ENCODE results near the gene PMM2.

PMM2 gene

GRCh38 chr16:8808613-8809353, 11.1 kb downstream of the PMM2 start:
- Mint-ChIP-seq H3K27me3 (no peaks in the 10 kb centered on the region), H3K36me3 (ENCODE audit: insufficient read depth) (peaks cover 75% of the 10 kb centered on the region)
- DNase-seq (ENCODE audit: low spot score in 2 of 2) = no peak

GRCh38 chr16:8812162-8812843, 14.7 kb downstream of the PMM2 start:
- peaks cover 70% of the 10 kb centered on the region for H3K36me3 Mint-ChIP-seq (ENCODE audit: insufficient read depth)
- H3K4me3 Mint-ChIP-seq = no peak overlapping the region

More at GRCh38 chr16:8808613-8809353, 11.1 kb downstream of the PMM2 start:
- no peaks in the 10 kb centered on the region for H3K4me1 Mint-ChIP-seq
- H3K9me3 Mint-ChIP-seq = no peaks in the 10 kb centered on the region
- H3K4me3 Mint-ChIP-seq = no peak overlapping the region
- no peak overlapping the region for H3K27ac Mint-ChIP-seq (ENCODE audit: low read depth)
- no peak for ATAC-seq (replicated peaks; ENCODE audit: extremely low read depth, poor library complexity, severe bottlenecking)

GRCh38 chr16:8814095-8814806, 16.6 kb downstream of the PMM2 start:
- ATAC-seq (replicated peaks; ENCODE audit: extremely low read depth, poor library complexity, severe bottlenecking) (no peak), DNase-seq (ENCODE audit: low spot score in 2 of 2) (no peak)
- Mint-ChIP-seq H3K9me3 (no peaks in the 10 kb centered on the region), H3K27me3 (no peaks in the 10 kb centered on the region), H3K4me3 (no peak overlapping the region), H3K27ac (ENCODE audit: low read depth) (no peak overlapping the region), H3K4me1 (peaks cover 15% of the 10 kb centered on the region), H3K36me3 (ENCODE audit: insufficient read depth) (peaks cover 60% of the 10 kb centered on the region)

More at GRCh38 chr16:8812162-8812843, 14.7 kb downstream of the PMM2 start:
- Mint-ChIP-seq H3K4me1 (peaks cover 12% of the 10 kb centered on the region), H3K27ac (ENCODE audit: low read depth) (no peak overlapping the region), H3K27me3 (no peaks in the 10 kb centered on the region), H3K9me3 (no peaks in the 10 kb centered on the region)
- ATAC-seq (replicated peaks; ENCODE audit: extremely low read depth, poor library complexity, severe bottlenecking) (no peak), DNase-seq (ENCODE audit: low spot score in 2 of 2) (no peak)

GRCh38 chr16:8816967-8817655, 19.5 kb downstream of the PMM2 start:
- H3K27ac Mint-ChIP-seq (ENCODE audit: low read depth) = no peak overlapping the region
- no peak for DNase-seq (ENCODE audit: low spot score in 2 of 2)

GRCh38 chr16:8818504-8819270, 21.0 kb downstream of the PMM2 start:
- H3K27ac Mint-ChIP-seq (ENCODE audit: low read depth) = no peak overlapping the region
- H3K36me3 Mint-ChIP-seq (ENCODE audit: insufficient read depth) = peaks cover 33% of the 10 kb centered on the region
- H3K9me3 Mint-ChIP-seq = no peaks in the 10 kb centered on the region
- no peak overlapping the region for H3K4me3 Mint-ChIP-seq
- H3K27me3 Mint-ChIP-seq = no peaks in the 10 kb centered on the region
- DNase-seq (ENCODE audit: low spot score in 2 of 2) = no peak
- no peak for ATAC-seq (replicated peaks; ENCODE audit: extremely low read depth, poor library complexity, severe bottlenecking)
- peaks cover 27% of the 10 kb centered on the region for H3K4me1 Mint-ChIP-seq

More at GRCh38 chr16:8816967-8817655, 19.5 kb downstream of the PMM2 start:
- no peaks in the 10 kb centered on the region for H3K9me3 Mint-ChIP-seq
- H3K27me3 Mint-ChIP-seq = no peaks in the 10 kb centered on the region
- H3K36me3 Mint-ChIP-seq (ENCODE audit: insufficient read depth) = peaks cover 41% of the 10 kb centered on the region
- H3K4me3 Mint-ChIP-seq = no peak overlapping the region
- ATAC-seq (replicated peaks; ENCODE audit: extremely low read depth, poor library complexity, severe bottlenecking) = peak; percentile 79
- H3K4me1 Mint-ChIP-seq = peaks cover 20% of the 10 kb centered on the region

GRCh38 chr16:8819411-8820034, 21.9 kb downstream of the PMM2 start:
- Mint-ChIP-seq H3K36me3 (ENCODE audit: insufficient read depth) (peaks cover 28% of the 10 kb centered on the region), H3K27ac (ENCODE audit: low read depth) (no peak overlapping the region)

GRCh38 chr16:8822403-8822802, 24.8 kb downstream of the PMM2 start:
- ATAC-seq (replicated peaks; ENCODE audit: extremely low read depth, poor library complexity, severe bottlenecking) = no peak
- no peak overlapping the region for H3K27ac Mint-ChIP-seq (ENCODE audit: low read depth)
- no peaks in the 10 kb centered on the region for H3K9me3 Mint-ChIP-seq
- no peak overlapping the region for H3K4me3 Mint-ChIP-seq
- H3K4me1 Mint-ChIP-seq = peaks cover 14% of the 10 kb centered on the region
- peaks cover 19% of the 10 kb centered on the region for H3K36me3 Mint-ChIP-seq (ENCODE audit: insufficient read depth)
- DNase-seq (ENCODE audit: low spot score in 2 of 2) = no peak
- H3K27me3 Mint-ChIP-seq = no peaks in the 10 kb centered on the region

More at GRCh38 chr16:8819411-8820034, 21.9 kb downstream of the PMM2 start:
- Mint-ChIP-seq H3K4me3 (no peak overlapping the region), H3K27me3 (no peaks in the 10 kb centered on the region), H3K4me1 (peaks cover 27% of the 10 kb centered on the region), H3K9me3 (no peaks in the 10 kb centered on the region)
- no peak for ATAC-seq (replicated peaks; ENCODE audit: extremely low read depth, poor library complexity, severe bottlenecking)
- no peak for DNase-seq (ENCODE audit: low spot score in 2 of 2)

- no peaks in the 10 kb centered on the region for H3K27me3 Mint-ChIP-seq
- DNase-seq (ENCODE audit: low spot score in 2 of 2) = no peak
- no peaks in the 10 kb centered on the region for H3K9me3 Mint-ChIP-seq
- H3K27ac Mint-ChIP-seq (ENCODE audit: low read depth) = no peak overlapping the region
- H3K4me1 Mint-ChIP-seq = peaks cover 12% of the 10 kb centered on the region
- ATAC-seq (replicated peaks; ENCODE audit: extremely low read depth, poor library complexity, severe bottlenecking) = no peak
- H3K36me3 Mint-ChIP-seq (ENCODE audit: insufficient read depth) = peaks cover 16% of the 10 kb centered on the region
- no peak overlapping the region for H3K4me3 Mint-ChIP-seq
Measured at GRCh38 chr16:8826278-8826879, 28.7 kb downstream of the PMM2 start.

- no peaks in the 10 kb centered on the region for H3K27me3 Mint-ChIP-seq
- H3K4me3 Mint-ChIP-seq = no peak overlapping the region
- peaks cover 20% of the 10 kb centered on the region for H3K36me3 Mint-ChIP-seq (ENCODE audit: insufficient read depth)
- no peak for DNase-seq (ENCODE audit: low spot score in 2 of 2)
- no peak overlapping the region for H3K27ac Mint-ChIP-seq (ENCODE audit: low read depth)
- ATAC-seq (replicated peaks; ENCODE audit: extremely low read depth, poor library complexity, severe bottlenecking) = no peak
- no peaks in the 10 kb centered on the region for H3K9me3 Mint-ChIP-seq
- H3K4me1 Mint-ChIP-seq = peaks cover 11% of the 10 kb centered on the region
Measured at GRCh38 chr16:8828541-8829165, 31.0 kb downstream of the PMM2 start.

GRCh38 chr16:8831450-8831849, 33.8 kb downstream of the PMM2 start:
- peaks cover 16% of the 10 kb centered on the region for H3K4me1 Mint-ChIP-seq
- H3K27me3 Mint-ChIP-seq = no peaks in the 10 kb centered on the region
- ATAC-seq (replicated peaks; ENCODE audit: extremely low read depth, poor library complexity, severe bottlenecking) (no peak), DNase-seq (ENCODE audit: low spot score in 2 of 2) (no peak)
- peaks cover 21% of the 10 kb centered on the region for H3K36me3 Mint-ChIP-seq (ENCODE audit: insufficient read depth)
- H3K9me3 Mint-ChIP-seq = no peaks in the 10 kb centered on the region
- no peak overlapping the region for H3K4me3 Mint-ChIP-seq
- peak overlapping the region; percentile 22 for H3K27ac Mint-ChIP-seq (ENCODE audit: low read depth)
